Stimulated activated CD4-positive, alpha-beta T cell treated with anti-CD3 and anti-CD28 coated beads, TNF-alpha, amount 100 ng/mL, for 4 hours (primary cell): Measurements from ENCODE around the gene DOK7.
"Not testable (repeated sequence)": the region's sequence is repeated elsewhere in the genome, so short reads cannot be mapped to it uniquely, and the experiment has no call there.

ENCODE experiments used
- DNase-seq, 3 experiments: peaks; one replicate each; pipeline ENCODE4 v3.0.0-alpha.2; 2020; ENCODE audit warnings: low read depth in 3 of 3

Gene DOK7

DNA sequence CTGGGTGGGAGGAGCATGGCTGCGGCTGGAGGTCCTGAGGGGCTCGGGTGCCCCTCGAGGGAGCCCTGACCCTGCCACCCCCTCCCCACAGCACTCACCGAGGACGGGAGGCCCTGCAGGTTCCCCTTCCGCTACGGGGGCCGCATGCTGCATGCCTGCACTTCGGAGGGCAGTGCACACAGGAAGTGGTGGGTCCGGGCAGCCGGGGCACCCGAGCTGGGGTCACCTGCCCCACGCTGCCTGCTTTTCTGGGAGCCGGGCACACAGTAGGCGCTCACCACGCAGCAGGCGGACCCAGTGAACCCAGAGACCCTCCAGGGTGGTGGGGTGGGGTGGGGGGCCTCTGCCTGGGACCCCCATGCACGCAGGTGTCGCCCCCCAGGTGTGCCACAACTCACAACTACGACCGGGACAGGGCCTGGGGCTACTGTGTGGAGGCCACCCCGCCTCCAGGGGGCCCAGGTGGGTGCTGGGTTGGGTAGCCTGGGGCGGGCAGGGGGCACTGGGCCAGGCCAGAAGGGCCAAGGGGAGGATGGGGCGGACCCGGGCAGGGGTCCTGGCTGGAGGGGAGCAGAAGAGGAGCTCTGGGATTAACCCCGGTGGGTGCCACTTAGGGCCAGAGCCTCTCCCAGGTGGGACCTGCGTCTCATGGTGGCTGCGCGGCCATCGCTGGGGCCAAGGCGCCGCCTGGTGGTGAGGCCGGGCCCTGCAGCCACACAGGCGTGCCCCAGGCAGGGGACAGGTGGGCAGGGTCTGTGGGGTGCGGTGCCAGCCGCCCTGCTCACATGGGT is 20.0 kb upstream of the DOK7 start:
- DNase-seq: peak; percentile 27 to 38 (median 28)

DNA sequence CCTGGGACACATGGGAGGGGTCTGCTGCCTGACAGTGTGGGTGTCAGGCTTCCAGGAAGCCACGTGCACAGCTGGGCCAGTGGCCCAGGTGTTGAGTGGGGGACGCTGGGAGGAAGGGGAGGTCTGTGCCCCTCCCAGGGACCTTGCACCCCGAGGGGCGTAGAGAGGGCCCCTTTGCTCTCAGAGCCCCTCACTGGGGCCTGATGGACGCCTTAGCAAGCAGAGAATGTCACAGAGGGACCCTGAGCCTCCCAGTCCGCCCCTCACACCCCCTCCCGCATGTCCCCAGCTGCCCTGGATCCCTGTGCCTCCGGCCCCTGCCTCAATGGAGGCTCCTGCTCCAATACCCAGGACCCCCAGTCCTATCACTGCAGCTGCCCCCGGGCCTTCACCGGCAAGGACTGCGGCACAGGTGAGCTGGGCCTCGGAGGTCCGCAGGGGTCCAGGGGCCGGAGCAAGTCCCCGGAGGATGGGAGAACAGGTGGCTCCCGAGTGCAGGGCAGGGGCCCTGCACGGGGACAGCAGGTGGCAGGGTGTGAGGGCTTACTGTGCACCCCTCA is 19.3 kb upstream of the DOK7 start:
- DNase-seq: no peak

DNA sequence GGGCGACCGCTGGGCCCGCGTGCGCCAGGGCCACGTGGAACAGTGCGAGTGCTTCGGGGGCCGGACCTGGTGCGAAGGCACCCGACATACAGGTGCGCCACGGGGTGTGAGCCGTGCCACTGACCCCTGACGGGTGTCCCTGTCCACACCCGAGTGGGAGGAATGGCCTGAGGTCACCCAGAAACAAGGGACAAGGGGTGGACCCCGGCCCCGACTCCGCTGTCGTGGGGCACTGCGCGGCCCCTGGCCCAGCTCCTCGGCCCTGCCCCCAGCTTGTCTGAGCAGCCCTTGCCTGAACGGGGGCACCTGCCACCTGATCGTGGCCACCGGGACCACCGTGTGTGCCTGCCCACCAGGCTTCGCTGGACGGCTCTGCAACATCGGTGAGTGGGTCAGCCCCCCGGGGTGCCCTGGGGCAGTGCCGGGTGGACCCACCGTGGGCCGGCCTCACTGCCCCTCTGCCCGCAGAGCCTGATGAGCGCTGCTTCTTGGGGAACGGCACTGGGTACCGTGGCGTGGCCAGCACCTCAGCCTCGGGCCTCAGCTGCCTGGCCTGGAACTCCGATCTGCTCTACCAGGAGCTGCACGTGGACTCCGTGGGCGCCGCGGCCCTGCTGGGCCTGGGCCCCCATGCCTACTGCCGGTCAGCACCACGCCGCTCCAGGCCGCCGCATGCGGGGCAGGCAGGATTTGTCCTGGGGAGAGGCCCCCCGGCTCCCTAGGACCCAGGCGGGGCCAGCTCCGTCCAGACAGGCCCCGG is 18.6 kb upstream of the DOK7 start:
- no peak for DNase-seq

DNA sequence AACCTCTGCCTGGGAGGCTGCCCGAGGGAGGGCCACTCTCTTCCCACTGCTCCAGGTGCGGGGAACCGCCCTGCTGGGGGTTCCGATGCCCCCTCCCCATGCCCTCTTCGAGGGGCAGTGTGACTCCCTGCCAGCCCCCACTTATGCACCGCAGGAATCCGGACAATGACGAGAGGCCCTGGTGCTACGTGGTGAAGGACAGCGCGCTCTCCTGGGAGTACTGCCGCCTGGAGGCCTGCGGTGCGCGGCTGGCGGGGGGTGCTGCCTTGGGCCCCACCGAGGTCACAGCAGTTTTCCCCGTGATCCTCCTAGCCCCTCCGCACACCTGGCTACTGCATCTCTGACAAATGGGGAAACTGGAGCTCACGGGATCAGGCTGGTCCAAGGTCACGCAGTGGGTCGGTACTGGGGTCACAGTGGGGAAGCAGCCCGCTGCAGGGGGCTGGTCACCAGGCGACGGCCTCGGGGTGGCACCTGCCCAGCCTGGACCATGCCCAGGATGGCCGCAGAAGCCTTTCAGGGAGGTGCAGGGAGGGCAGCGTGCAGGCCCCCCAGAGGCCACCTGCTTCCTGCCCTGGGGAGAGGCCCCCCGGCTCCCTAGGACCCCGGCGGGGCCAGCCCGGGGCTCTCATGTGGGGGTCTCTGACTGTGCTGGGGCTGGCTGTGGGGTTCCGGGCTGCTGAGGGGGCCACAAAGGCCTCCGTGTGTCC is 17.8 kb upstream of the DOK7 start:
- no peak for DNase-seq

DNA sequence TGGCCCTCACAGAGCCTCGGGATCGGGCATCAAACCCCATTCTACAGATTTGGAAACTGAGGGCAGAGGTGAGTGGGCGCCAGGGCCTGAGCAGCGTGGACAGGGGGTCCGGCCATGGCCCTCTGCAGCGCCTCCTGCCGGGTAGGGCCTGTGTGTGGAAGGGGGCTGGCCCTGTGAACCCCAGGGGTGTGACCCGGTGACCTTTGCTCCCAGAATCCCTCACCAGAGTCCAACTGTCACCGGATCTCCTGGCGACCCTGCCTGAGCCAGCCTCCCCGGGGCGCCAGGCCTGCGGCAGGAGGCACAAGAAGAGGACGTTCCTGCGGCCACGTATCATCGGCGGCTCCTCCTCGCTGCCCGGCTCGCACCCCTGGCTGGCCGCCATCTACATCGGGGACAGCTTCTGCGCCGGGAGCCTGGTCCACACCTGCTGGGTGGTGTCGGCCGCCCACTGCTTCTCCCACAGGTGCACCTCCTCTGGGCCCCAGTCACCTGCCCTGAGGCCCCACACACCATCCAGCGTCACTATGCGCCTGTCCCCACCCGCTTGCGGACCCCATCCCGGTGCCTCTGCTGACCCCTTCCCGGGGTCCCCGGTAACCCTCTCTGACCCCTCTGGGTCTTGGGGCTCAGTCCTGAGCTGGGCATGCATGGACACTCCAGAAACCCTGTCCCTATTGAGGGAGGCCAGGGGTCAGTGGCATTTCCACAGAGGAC is 17.1 kb upstream of the DOK7 start:
- DNase-seq: no peak

DNA sequence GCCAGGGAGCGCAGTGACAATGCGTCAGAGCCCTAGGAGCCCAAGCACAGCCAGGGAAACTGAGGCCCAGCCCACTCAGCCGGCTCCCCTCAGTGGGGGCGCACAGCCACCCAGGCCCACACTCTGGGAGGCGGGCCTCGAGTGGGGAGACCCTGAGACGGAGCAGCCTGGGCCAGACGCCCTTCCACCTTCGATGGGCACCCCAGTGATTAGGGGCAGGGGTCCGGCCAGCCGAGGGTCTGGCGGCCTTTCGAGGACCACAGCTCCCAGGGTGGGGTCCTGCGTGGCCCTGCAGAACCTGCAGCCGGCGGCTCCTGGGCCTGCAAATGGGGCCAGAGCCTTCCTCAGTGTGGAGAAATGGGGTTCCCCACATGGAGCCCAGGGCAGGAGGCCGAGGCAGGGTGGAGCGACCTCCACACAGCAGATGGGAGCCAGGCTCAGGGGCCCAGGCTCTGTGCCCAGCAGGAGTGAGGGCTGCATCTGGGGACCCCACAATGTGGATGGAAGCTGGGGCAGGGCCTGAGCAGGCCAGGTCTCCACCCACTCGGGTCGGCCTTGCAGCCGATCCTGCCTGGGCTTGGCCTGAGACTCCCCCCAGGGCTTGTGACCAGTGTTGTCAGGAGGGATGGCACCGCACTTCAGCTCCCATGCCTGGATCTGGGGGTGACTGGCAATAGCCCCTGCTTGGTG is 16.3 kb upstream of the DOK7 start:
- DNase-seq: no peak

DNA sequence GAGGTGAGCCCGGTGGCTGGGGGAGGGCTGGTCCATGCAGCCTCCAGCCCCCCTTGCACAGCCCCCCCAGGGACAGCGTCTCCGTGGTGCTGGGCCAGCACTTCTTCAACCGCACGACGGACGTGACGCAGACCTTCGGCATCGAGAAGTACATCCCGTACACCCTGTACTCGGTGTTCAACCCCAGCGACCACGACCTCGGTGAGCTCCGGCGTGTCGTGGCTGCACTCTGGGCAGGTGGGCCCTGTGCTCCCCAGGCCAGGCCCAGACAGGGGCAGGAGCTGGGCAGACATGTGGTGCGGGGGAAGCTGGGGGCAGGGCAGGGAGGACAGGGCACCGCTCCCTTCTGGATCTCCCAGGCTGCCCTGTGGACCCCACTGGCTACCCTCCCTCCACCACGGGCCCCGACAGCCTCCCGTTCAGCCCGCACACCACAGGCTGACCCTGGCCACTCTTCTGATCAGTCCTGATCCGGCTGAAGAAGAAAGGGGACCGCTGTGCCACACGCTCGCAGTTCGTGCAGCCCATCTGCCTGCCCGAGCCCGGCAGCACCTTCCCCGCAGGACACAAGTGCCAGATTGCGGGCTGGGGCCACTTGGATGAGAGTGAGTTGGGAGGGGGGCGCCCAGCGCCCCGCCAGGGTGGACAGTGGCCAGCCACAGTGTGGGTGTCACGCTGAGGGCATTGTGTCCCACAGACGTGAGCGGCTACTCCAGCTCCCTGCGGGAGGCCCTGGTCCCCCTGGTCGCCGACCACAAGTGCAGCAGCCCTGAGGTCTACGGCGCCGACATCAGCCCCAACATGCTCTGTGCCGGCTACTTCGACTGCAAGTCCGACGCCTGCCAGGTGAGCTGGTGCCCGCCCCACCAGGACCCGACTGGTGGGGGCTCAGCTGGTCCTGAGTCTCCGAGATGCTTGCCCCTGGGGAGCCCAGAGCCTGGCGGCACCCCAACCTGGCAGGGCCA is 15.4 kb upstream of the DOK7 start:
- DNase-seq: no peak

DNA sequence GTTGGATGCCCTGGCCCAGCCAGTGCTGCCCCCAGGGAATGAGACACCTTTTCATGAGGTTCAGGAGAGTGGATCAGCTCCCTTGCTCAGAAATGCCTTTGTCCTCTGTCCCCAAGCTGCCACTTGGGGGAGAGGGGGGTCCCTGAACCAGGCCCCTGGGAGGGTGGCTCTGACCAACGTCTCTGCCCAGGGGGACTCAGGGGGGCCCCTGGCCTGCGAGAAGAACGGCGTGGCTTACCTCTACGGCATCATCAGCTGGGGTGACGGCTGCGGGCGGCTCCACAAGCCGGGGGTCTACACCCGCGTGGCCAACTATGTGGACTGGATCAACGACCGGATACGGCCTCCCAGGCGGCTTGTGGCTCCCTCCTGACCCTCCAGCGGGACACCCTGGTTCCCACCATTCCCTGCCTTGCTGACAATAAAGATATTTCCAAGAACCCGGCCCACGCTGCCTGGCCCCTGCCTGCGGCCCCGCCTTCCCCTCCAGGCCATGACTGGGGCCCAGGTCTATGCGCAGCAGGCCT is 14.0 kb upstream of the DOK7 start:
- no peak for DNase-seq

DNA sequence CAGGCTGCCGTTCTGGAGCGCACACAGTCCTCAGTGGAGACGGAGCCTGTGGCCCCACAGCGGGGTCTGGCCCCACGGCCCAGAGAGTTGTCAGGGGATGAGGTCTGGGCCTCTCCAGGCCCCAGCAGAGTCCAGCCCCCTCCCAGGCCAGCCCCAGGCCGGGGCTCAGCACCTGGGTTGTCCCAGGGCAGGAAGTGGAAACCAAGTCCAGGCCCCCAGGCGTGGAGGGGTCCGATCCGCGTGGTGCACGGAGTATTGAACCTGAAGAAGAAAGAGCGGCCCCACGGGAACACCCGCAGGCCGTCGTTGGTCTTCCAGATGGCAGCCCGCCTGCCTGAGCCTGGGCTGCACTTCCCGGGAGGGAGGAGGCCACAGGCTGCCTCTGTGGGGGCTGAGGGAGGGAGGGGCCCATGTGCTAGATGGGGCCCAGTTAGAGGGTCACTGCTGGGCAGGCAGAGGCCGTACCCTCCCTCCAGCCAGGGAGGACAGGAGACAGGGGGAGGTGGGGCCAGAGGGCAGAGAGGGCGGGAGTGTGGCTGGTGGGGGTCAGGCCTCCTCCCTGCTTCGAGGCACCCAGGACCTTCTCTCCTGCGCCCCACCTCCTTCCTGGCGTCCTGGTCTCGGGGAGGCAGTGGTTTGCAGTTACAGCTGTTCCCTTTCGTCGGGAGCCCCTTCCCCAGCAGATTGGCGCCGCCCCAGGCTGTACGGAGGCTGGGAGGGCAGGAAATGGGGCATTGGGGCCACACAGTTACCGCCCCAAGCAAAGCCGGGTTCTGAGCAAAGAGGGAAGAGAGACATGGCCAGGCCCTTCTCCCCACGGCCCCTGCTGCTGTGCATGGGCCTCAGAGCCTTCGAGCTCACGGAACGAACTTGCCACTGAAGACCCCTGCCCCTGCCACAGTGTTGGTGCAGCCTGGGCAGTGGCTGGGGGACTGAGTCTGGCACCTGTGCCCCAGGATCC is 13.3 kb upstream of the DOK7 start:
- no peak for DNase-seq

DNA sequence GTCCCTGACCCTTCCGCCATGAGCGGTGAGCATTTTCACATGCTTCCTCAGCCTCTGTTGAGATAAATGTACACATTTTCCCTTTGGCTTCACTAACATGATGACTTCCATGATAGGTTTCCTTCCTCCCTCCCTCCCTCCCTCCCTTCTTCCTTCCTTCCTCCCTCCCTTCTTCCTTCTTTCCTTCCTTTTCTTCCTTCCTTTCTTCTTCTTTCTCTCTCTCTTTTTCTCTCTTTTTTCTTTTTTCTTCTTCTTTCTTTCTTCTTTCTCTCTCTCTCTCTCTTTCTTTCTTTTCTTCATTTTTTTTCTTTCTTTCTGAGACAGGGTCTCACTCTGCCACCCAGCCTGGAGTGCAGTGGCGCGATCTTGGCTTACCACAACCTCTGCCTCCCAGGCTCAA is 12.5 kb upstream of the DOK7 start:
- DNase-seq: no peak

DNA sequence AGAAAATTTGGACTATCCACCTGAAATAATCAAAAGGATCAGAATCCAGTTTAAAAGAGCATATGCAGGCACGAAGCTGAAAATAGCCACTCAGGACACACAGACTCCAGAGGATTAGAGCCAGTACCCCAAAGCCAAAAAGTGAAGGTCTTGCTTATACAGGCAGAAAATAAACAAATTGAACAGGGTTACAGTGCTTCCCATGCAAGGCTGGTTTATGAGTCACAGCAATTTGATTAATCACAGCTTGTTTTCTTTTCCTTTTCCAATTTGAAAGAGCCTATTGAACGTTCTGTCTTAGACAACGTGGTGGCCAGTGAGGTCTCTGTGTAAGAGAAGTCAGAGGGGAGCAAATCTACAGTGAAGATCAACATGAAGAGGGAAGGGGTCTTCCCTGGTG is 11.2 kb upstream of the DOK7 start:
- DNase-seq: no peak

DNA sequence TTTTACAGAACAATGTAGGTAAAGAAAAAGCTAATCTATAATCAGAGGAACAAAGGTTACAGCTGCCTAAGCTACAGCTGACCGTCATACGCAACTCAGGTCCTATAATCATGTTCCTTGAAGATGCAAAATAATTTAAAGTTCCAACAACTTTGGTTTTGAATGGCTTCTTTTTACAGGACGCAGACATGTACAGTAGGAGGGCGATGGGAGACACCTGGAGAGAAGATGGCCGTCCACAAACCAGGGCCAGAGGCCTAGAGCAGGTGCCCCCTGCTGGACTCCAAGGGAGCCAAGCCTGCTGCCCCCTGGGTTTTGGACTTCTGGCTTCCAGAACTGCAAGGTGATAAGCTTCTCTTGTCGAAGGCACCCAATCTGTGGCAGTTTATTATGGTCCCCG is 10.7 kb upstream of the DOK7 start:
- DNase-seq: no peak

DNA sequence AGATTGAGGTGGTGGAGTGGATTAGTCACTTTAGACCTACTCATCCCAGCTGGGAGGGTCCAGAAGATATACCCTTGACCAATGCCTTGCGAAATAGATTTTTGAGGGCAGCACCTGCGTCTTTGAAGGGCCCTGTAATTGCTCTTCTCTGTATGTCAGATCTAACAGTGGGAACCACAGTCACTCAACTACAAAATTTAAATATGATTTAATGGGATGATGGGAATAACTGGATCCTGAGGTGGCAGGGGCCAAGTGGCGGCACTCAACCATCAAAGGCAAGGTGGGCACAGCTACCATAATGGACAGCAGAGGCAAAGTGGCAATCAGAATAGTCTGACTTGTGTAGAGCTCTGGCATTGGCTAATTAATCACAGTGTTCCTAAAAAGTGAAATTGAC is 7.5 kb upstream of the DOK7 start:
- DNase-seq: not testable (repeated sequence)

DNA sequence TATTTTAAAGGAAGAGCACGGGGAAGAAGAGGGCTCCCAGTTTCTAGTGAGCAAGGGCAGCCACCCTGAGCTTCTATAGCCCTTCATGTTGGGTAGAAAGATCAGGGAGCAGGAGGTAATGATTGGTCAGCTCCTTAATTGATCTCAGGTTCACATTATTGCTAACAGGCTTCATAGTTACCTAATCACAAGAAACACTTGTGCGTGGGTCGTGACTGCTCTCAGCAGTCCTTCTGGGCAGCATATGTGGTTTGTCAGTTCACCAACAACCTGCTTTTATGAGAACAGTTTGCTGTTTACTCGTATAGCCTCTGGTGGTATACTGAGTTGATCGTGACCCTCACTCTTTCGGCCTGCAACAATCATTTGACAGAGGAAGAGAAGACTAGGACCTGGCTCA is 4.7 kb upstream of the DOK7 start:
- DNase-seq: no peak

DNA sequence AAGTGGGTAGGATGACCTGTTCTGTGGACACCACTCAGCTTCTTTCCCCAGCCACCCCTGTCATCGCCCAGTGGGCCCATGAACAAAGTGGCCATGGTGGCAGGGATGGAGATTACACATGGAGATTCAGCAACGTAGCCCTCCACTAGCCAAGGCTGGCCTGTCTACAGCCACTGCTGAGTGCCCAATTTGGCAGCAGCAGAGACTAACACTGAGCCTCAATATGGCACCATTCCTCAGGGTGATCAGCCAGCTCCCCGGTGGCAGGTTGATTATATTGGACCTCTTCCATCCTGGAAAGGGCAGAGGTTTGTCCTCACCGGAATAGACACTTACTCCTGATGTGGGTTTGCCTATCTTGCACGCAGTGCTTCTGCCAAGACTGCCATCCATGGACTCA is 4.0 kb upstream of the DOK7 start:
- DNase-seq: not testable (repeated sequence)

DNA sequence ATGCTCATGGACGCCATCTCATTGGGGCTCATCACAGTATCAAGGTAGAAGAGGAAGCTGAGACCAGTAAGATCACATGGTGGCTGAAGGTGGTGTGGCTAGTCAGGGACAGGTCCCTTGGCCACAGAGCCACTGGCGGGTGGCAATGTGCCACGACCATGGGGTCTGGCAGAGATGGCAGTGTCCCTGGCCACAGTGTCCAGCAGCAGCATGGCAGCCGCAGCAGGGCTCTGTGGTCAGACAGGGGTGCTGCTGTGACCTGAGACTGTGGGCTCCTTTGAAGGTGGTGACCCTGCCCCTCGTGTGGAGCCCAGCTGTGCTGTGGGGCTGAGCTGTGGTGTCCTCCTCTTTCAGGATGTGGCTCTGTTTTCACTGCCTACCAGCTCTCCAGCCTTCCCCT is 2.2 kb upstream of the DOK7 start:
- no peak for DNase-seq

DNA sequence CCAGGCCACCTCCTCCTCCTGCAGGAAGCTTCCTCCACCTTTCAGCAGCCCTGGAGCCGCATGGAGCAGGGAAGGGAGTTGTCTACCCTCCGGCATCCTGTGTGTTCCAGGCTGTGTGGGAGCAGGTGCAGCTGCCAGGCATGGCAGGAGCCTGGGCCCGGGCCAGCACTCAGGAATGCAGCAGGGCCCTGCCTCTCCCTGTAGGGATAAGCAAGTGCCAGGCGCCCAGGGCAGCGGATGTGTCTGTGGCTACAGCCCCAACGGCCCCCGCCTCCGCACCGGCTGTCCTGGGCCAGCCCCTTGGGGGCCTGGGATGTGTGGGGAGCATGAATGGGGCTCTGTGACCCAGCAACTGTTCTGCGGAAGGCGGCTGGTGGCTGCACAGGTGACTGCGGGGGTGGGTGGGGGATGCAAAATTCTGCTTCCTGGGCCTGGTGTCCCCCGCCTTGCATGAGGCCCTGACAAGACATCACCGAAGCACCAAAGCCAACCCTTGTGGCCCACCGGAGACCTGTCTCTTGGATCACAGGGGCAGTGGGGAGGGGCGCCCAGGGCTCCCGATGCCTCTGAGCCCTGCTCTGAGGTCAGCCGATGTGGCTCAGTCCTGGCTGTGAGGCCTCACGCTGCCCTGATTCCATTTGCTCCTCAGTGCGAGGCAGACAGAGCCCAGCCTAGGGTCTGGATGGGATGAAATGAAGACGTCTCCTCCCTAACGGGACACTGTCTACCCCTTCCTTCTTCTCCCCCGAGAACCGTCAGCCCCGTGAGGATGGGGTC is 1.4 kb upstream of the DOK7 start:
- no peak for DNase-seq

DNA sequence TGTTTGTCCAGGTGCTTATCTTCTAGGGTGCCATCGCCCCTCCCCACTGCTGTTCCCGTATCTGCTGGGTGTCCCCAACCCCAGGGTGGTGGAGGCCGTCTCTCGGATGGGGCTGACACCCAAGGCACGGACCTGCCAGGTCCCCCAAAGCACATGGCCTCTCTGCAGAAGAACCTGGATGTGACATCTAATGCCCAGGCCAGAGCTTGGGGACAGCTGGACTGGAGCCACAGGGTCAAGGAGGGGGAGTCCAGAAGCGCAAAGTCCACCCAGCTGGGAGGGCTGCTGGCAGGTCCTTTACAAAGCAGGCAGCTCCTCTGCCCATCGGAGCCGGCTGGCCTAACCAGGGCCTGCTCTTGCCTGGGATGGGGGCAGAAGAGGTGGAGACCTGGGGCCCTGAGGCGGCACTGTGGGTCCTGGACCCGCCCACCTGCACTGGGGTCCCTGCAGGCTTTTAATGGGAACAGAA is 751 bp upstream of the DOK7 start:
- DNase-seq: no peak
